Stimulated activated CD4-positive, alpha-beta T cell treated with anti-CD3 and anti-CD28 coated beads, Interleukin-12 subunit alpha, Interleukin-12 subunit beta, amount 100 ng/mL, for 4 hours (primary cell): Measurements from ENCODE around the gene PSMD8.
"Not testable (repeated sequence)": the region's sequence is repeated elsewhere in the genome, so short reads cannot be mapped to it uniquely, and the experiment has no call there.

Source experiments
- DNase-seq: peaks from one replicate; pipeline ENCODE4 v3.0.0-alpha.2; 2020

PSMD8 gene

DNA sequence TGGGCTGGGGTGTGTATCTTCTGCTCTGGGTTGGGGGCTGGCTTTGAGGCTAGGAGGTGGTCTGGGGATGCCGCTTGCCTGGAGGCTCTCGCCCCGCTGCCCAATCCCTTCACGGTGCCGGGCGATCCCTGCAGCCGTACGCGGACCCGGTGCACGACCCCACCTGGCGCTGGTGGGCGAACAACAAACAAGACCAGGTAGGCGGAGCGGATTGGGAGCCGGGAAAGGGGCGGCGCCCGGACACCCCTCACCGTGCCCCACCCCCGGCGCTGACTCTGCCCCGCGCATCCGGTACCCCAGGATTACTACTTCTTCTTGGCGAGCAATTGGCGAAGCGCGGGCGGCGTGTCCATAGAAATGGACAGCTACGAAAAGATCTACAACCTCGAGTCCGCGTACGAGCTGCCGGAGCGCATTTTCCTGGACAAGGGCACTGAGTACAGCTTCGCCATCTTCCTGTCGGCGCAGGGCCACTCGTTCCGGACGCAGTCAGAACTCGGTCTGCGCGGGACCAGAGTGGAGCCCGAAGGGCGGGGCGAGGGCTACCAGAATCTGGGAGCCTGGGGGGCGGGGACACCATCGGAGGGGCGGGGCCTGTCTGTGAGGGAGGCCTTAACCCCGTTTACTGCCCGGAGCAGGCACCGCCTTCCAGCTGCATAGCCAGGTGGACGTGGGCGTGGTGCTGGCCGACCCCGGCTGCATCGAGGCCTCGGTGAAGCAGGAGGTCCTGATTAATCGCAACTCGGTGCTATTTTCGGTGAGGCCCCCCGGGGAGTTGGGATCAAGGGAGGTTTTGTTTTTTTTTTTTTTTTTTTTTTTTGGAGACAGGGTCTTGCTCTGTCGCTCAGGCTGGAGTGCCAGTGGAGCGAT is 12.1 kb upstream of the PSMD8 start:
- peak; percentile 74 for DNase-seq

- DNase-seq = not testable (repeated sequence)
These were observed 11.3 kb upstream of the PSMD8 start for GRCh38 chr19:38362946-38363688.

DNA sequence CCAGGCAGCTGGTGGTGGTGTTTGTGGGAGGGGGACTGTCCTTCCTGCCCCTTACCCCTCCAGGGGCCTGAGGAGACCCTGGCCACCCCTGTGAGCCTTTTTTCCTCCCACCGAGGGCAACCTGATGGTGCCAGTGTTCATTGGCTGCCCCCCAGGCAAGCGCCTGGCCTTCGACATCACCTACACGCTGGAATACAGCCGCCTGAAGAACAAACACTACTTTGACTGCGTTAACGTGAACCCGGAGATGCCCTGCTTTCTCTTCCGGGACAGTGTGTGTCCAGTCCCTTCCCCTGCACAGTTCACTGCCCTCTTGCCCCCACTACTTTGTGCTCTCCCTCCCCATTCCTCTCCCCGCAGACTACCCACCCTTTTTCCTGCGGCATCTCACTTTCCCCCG is 7.3 kb upstream of the PSMD8 start:
- DNase-seq = no peak

- no peak for DNase-seq
These were observed 4.8 kb upstream of the PSMD8 start for GRCh38 chr19:38369584-38369983.

- DNase-seq = no peak
These were observed 4.1 kb upstream of the PSMD8 start for GRCh38 chr19:38370299-38370698.

DNA sequence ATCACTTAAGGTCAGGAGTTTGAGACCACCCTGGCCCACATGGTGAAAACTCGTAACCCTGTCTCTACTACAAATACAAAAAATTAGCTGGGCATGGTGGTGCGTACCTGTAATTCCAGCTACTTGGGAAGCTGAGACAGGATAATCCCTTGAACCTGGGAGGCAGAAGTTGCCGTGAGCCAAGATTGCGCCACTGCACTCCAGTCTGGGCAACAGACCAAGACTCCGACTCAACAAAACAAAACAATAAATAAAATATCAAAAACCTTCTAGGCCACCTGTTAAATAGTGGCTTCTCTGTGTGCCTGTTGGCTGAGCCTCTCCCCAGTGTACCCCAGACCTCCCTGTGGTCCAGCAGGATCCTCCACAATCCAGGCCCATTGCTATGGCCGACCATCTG is 3.3 kb upstream of the PSMD8 start:
- DNase-seq = no peak

DNA sequence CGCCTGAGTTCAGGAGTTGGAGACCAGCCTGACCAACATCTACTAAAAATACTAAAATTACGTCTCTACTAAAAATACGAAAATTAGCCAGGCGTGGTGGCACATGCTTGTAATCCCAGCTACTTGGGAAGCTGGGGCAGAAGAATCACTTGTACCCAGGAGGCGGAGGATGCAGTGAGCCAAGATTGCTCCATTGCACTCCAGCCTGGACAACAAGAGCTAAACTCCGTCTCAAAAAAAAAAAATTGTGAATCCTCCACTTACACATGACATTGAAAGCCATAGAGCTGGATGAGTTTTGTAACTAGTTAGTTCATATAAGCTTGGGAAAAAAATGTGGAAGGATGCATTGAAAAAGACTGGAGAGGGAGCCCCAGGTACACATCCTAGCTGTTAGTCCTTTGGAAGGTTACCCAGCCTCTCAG is 452 bp upstream of the PSMD8 start:
- DNase-seq = no peak

- no peak for DNase-seq
These were observed 725 bp downstream of the PSMD8 start for GRCh38 chr19:38375098-38375493.

DNA sequence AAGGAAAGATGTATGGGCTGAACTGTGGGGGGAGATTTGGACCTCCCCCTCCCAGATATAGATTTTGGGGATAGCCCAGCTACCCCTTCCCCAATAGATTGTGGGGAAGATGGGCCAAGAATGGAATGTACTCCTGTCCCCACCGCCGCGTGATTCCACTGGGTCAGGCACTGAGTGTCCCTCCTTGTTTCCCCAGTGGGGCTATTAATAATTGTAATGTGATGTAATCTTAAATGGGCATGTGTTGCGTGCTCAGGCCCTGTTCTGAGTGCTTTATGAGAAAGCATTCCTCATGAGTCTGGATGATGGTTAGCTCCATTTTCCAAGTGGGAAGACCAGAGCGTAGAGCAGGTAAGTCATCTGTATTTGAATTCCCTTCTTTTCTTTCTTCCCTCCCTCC is 1.4 kb downstream of the PSMD8 start:
- no peak for DNase-seq

- DNase-seq = no peak
These were observed 2.2 kb downstream of the PSMD8 start for GRCh38 chr19:38376576-38376975.

DNA sequence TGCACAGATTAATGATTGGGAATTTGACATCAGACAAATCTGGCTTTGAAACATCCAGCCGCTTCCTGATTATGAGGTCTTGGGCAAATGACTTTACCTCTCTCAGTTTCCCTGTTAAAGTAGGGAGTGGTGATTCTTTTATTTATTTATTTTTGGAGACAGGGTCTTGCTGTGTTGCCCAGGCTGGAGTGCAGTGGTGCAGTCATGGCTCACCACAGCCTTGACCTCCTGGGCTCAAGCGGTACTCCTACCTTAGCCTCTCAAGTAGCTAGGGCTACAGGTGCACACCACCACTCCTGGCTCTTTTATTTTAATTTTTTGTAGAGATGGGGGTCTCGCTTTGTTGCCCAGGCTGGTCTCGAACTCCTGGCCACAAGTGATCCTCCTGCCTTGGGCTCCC is 2.7 kb downstream of the PSMD8 start:
- no peak for DNase-seq

DNA sequence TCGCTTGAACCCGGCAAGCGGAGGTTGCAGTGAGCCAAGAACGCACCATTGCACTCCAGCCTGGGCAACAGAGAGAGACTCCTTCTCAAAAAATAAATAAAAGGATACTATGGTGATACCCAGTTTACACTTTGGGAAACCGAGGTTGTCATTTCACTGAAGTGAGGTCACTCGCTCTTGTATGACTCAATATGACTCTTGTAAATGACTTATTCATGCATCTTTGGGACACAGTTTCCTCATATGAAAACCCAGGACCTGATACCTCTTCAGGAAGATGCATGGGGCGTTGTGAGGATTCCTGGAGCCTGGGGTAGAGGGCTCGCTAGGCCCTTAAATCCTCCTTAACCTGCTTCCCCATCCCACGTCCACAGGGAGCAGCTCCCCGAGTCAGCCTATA is 4.5 kb downstream of the PSMD8 start:
- no peak for DNase-seq

- DNase-seq = no peak
These were observed 6.8 kb downstream of the PSMD8 start for GRCh38 chr19:38381138-38381537.

DNA sequence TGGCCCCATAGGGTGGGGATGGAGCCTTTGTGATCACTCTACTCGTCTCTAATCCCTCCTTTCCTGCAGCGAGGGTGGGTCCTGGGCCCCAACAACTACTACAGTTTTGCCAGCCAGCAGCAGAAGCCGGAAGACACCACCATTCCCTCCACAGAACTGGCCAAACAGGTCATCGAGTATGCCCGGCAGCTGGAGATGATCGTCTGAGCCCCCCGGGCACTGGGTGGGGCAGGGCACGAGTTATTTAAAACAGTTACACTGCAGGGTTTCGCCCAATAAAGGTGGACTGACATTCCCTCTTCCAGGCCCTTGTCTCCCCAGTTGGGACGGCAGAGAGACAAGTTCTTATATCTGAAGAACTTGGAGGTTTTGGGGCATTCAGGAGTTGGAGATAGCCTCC is 8.8 kb downstream of the PSMD8 start:
- DNase-seq = no peak

DNA sequence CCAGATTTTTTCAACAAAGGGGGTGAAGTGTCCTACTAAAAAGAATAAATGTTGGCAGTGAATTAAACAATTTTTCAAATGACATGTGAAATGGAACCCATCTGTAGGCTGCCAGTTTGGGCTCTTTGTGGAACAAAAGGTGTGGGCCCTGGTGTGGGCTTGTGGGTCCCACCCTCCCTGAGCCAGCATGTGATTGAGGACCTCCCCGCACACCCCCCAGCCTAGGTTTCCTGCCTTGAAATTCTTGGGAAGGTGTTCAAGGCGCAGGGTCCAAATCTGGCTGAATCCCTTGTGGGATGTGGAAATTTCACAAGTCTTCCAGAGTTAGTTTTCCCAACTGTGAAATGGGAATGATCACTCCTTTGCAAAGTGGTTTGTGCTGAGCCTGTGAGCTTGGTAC is 9.4 kb downstream of the PSMD8 start:
- DNase-seq = no peak

- no peak for DNase-seq
These were observed 10.0 kb downstream of the PSMD8 start for GRCh38 chr19:38384209-38385027.

DNA sequence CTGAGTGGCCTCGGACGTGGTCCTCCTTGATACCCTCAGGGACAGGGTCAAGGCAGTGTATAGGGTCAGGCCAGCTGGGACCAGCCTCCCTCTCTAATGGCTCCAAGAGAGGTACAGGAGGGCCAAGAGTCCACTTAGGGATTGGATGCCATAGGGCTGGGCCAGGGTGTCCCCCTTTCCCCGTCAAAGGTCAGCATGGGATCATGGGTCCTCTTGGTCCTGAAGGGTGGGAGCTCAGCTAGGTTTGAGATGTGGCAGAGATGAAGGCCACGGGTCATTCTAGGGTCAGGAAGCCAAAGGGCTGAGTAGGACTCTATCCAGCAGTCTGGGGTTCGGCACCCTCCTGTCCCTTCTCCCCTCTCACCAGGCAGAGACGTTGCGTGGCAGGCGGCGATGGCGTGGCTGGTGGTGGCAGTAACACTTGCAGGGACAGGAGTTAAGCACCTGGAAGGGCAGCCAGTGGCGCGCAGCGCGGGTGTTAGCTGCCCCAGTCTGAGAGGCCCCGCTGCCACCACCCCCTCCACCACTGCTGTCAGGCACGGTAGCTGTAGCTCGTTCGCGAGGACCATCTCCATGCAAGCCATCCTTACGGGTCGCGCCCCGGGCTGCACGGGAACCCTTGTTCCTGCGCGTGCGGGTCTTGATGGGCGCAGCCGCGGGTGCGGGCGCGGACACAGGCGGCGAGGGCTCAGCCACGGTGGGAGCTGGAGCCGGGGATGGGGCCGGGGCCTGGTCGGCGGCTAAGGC is 10.9 kb downstream of the PSMD8 start:
- no peak for DNase-seq

DNA sequence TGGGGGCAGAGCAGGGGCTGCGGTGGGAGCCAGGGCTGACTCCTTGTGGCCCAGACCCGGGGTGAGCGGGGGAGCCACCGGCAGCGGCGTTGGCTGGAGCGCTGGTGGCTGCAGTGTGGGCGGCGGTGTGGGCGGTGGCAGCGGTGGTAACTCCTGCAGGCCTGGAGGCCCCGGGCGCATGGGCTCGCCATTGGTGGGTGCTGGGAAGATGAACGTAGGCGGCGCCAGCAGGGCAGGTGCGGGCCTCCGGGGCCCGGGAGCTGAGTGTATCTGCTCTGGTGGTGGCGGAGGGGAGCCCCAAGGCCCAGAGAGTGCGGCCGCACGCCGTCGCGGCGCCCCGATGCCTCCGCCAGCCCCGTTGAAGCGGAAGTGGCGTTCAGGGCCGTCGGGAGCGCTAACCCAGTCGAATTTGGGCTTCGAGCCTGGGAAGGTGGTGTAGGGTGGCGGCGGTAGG is 11.5 kb downstream of the PSMD8 start:
- no peak for DNase-seq

DNA sequence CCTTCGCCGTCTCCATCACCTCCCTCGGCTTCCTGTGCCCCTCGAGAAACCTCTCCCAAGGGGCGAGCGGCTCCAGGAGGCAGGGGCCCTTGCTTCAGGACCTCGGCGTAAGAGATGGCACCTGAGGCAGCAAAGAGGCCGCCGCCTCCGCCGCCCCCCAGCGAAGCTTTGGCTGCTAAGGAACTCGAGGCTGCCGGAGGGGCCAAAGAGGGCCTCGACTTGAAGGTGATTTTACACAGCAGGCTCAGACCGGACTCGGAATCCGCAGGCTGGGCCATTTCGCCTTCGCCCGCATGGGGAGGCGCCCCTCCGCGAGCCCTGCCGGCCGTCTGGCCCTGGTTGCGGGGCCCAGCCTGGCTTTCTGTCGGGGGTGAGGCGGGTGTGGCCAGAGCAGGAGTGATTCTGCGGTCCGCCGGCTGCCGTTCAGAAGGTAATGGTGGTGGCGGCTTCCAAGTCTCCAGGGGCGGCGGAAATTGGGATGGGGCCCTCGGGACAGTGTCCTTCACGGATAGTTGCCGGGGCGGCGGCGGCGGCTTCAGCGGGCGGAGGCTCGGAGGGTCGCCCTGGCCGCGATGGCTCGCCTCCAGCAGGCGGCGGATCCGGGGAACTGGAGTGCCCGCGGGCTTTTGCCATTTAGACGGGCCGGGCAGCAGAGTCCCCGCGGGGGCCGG is 12.1 kb downstream of the PSMD8 start:
- no peak for DNase-seq

GRCh38 chr19:38386971-38387549 is 12.7 kb downstream of the PSMD8 start:
- DNase-seq = no peak

DNA sequence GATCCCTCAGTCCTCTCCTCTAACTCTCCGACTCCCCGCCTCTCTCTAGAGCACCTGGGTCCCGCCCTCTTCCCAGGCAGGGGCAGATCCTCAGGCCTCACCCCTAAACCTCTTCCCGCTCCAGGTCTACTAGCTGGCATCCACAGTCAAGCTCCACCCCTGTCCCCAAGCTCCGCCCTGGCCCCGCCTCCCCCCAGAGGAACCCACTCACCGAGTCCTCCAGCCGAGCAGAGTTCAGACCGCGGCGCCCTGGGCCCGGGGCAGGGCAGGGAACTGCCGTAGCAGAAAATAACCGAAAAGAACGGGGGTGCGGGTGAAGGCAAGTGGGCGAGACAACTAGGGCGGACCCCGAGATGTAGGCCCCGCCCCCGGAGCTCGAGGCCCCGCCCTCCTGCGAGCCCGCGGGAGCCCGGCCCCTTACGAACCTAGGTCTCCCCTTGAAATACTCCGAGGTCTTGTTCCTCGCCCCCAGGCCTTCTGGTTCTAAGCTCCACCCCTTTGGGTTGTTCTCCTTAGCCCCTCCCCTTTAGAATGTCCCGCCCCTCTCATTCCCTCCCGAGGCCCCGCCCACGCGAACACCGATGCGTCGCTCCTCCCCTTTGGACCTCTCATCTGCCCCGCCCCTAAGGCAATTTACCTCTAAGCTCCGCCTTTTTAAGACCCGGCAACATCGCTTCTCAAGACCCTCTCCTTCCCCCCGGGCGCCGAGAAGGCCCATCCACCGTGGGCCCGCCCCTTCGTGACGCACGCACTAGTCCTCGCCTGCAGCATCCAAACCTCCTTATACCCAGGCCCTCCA is 13.4 kb downstream of the PSMD8 start, which contains the start of gene GGN:
TSS of gene GGN (minus strand) at position 485 of the 799 bp plus-strand sequence. CDS start 773 bp downstream, outside the sequence.
- peak; percentile 75 for DNase-seq
